Fibroblast of mammary gland (primary cell): ENCODE data around the gene BAIAP2.

Source experiments
- DNase-seq: peaks from one replicate; pipeline ENCODE4 v3.0.0-alpha.2; 2010; ENCODE audit warnings: low read depth
- H3K4me3 ChIP-seq: 2 replicates; pipeline ENCODE4 v1.5.1; 2011; ENCODE audit warnings: low read depth, mild to moderate bottlenecking, low read length, moderate library complexity; ENCODE audit not compliant: control insufficient read depth
- TF ChIP-seq, protein P1 (sequence below): conservative IDR thresholded peaks from 2 replicates; pipeline ENCODE4 v1.5.1; 2011; ENCODE audit warnings: low read depth, low read length, inconsistent platforms; ENCODE audit not compliant: control insufficient read depth, insufficient read depth

Gene BAIAP2

DNA sequence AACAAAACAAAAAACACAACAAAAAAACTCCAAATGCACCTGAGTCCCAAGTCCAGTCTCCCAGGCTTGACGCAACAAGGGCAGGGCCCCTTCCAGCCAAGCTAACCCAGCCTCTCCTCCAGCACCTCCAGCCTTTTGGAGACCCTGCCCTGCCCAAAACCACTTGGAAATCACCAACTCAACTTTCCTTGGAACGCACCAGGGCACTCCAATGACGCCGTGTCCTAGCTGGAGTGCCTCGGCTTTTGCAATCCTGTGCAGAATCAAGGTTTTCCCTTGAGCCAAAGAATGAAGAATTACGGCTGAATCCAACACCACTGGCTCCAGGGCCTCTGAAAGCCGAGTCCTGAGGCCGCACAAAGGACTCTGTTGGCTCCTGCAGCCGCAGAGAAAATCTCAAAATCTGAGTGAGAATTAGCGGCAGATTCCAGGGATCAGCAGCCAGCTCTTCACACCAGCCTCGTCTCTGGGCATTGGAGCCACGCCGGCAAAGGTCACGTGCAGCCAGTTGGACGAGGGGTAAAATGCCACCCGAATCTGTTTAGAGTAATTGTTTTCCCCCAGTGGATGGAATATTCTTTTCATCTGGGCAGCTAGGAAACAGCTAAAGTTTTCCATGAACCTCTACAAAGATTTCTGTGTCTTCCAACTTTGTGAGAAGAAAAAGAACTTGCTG lies 9.7 kb upstream of the BAIAP2 start:
- no peak for DNase-seq
- TF ChIP-seq, protein P1, sequence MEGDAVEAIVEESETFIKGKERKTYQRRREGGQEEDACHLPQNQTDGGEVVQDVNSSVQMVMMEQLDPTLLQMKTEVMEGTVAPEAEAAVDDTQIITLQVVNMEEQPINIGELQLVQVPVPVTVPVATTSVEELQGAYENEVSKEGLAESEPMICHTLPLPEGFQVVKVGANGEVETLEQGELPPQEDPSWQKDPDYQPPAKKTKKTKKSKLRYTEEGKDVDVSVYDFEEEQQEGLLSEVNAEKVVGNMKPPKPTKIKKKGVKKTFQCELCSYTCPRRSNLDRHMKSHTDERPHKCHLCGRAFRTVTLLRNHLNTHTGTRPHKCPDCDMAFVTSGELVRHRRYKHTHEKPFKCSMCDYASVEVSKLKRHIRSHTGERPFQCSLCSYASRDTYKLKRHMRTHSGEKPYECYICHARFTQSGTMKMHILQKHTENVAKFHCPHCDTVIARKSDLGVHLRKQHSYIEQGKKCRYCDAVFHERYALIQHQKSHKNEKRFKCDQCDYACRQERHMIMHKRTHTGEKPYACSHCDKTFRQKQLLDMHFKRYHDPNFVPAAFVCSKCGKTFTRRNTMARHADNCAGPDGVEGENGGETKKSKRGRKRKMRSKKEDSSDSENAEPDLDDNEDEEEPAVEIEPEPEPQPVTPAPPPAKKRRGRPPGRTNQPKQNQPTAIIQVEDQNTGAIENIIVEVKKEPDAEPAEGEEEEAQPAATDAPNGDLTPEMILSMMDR: no peak
- no peak overlapping the region for H3K4me3 ChIP-seq

DNA sequence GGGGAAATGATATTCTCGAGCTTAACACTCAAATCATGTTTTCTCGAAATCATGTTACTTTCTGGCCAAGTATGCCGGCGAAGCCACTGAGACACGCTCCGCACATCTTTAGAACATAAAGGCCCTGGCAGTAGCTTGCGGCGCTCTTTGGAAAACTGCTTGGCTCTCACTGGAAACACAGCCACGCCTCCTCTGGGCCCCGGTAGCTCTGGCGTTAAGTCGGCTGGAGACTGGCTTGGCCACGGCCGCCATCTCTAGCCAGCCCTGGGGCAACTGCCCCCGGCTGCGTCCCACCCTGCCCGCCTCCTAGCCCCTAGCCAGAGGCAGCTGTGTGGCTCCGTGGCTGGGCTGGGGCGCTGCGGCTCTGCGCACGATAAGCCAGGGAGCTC lies 9.2 kb upstream of the BAIAP2 start:
- TF ChIP-seq, protein P1: no peak
- no peak overlapping the region for H3K4me3 ChIP-seq
- peak; percentile 35 for DNase-seq

DNA sequence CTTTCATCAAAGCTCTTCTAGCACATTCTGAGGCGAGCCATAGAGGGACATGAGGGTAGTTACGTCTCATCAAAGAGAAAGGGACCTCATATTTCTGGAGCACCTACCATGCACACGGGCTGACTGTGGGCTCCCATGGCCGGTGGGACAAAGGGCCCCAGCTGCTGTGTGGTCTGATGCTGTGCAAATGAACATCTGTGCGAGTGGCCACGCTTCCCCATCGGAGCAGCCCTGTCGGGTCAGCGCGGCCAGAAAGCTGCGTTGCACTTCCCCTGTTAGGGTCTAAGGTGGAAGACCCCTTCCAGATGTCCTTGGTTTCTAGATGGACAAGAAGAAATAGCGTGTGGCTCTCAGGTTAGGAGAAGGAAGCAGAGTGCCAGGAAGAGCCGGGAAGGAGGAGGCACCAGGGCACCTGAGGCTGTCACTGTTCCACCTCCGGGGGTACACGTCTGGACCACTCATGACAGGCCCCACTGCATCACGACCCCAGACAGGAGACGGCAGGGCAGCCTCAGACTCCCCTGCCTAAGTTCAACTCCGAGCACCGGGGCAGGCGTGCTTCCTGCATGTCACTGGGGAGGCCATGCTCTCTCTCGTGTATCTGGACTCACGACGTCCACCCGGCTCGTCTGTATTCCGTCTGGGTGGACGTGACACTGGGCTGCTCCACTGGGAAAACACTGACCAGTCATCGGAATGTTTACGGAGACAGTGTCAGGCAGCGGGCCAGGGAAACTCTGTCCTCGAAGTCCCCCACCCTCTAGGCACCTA lies 8.5 kb upstream of the BAIAP2 start:
- TF ChIP-seq, protein P1: no peak
- no peak for DNase-seq
- H3K4me3 ChIP-seq: no peak overlapping the region

DNA sequence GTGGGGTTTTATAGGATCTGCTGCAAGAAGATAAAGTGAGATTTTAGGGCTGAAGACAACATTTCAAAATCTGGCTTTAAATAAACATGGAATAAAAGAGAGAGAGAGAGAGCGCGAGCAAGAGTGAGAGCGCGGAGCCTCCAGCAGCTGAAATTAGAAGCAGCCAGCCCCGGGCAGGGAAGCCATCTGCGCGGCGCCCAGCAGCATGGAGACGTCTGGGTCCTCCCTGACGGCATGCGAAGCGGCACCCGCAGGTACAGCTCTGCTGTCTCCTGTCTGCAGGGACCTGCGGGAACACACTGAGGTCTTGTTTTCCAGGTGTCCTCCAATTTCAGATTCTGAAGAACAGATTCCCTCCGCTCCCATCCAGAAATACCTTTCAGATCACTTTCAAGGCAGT lies 7.9 kb upstream of the BAIAP2 start:
- H3K4me3 ChIP-seq: no peak overlapping the region
- no peak for DNase-seq
- TF ChIP-seq, protein P1: no peak

DNA sequence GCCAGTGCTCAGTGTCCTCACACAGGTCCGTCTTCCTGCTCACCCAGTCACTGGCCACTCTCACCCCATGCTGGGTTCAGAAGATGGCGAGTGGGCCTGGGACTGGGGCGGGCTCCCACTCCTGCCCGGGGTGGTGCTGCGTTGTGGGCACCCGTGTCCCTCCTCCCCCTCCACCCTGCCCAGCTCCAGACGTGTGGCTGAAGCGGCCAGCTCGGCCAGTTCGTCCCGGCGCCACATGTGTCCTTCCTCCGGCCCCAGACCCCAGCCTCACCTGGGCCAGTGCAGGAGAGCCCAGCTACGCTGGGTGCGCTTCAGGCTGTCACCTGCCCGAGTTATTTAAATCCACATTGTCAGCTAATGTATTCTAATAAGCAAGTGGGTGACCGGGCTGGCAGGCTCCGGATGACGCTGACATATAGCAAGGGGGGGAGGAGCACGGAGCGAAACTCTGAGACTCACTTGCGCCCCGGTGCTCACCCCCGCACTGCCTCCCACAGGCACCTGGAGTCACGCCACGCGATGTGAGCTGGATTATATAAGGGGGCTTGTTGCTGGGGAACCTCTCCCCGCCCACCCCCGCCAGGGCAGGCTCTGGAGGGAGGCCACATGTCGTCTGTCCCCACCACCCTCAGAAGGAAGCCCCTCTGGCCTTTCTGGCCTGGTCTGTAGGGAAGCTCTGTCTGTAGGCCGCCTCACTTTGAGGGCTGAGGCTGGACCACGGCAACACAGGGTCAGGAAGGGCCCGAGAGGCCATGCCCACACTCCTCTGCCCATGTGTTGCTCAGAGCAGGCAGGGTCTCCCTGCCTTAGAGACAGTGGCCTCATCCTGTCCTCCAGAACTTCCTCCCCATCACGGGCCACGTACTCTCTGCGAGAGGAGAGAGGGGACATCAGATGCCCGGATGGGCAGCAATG lies 7.1 kb upstream of the BAIAP2 start:
- TF ChIP-seq, protein P1: no peak
- no peak overlapping the region for H3K4me3 ChIP-seq
- DNase-seq: no peak

DNA sequence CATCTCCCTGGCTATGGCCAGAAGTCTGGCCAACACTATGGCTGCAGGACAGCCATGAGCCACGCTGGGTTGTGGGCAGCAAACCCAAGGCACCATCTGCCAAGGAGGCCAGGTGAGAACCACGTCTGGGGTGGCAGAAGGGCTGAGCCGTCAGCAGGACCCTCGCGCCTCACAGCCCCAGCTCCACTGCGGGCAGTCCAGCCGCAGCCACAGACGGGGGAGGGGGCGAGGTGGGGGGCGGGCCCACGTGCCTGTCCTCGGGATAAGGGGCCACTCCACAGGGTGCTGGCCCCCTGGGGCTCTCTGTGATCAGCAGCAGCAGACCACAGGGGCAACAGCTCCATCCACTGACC lies 6.5 kb upstream of the BAIAP2 start:
- H3K4me3 ChIP-seq: no peak overlapping the region
- no peak for DNase-seq
- TF ChIP-seq, protein P1: no peak
